Endothelial cell of umbilical vein (primary cell): ENCODE measurements around the gene DNTT. TPM values are rescaled to one million over a fixed set of nuclear protein-coding genes. Genes with fewer than 3 reads are reported as not detected.
"Not testable (repeated sequence)": the region's sequence is repeated elsewhere in the genome, so short reads cannot be mapped to it uniquely, and the experiment has no call there.

Experiments used
- BruUV-seq: library from RNA; stranded (reverse); fragments of 400-500 nt; replicated peaks from 2 replicates; lab custom pipeline; 2021; lab: Mats Ljungman, UMichigan
- CTCF ChIA-PET: fragments of 300-600, 350-600 bp; sonication (Branson Sonifier 250); formaldehyde crosslinking; loops from one replicate; lab custom pipeline; 2021; ENCODE audit warnings: antibody characterized with exemption, inconsistent platforms; lab: Charles Lee
- POLR2A ChIA-PET: fragments of 300-600, 350-600 bp; sonication (Branson Sonifier 250); formaldehyde crosslinking; loops from one replicate; lab custom pipeline; 2021; ENCODE audit warnings: antibody characterized with exemption, inconsistent platforms; lab: Charles Lee
- DNase-seq: peaks from one replicate; pipeline ENCODE4 v3.0.0-alpha.2; 2011; ENCODE audit warnings: low read depth, low spot score
- FAIRE-seq: peaks from 2 replicates; lab custom pipeline; 2011; peaks lifted over from hg19 to GRCh38; lab: Jason Lieb, UNC
- H2AFZ ChIP-seq: 2 replicates; pipeline ENCODE4 v1.6.0; 2012; ENCODE audit warnings: low read depth, low read length, control low read depth, inconsistent platforms
- H3K27ac ChIP-seq: 2 replicates; pipeline ENCODE4 v1.5.1; 2011; ENCODE audit warnings: low read depth, mild to moderate bottlenecking, control low read depth, low read length, moderate library complexity; ENCODE audit not compliant: insufficient read depth
- H3K27me3 ChIP-seq, 2 experiments: 2 replicates each; pipeline versions ENCODE4 v1.6.0 to v1.6.1; 2011; ENCODE audit warnings: low read length in 2 of 2, mixed read lengths in 1 of 2; ENCODE audit not compliant: control insufficient read depth in 2 of 2, insufficient read depth in 2 of 2
- H3K36me3 ChIP-seq, 2 experiments: 2 replicates in 1 of 2; 3 replicates in 1 of 2; pipeline ENCODE4 v1.5.1; 2011; ENCODE audit warnings: low read length in 2 of 2, mild to moderate bottlenecking in 1 of 2, moderate library complexity in 1 of 2; ENCODE audit not compliant: control insufficient read depth in 2 of 2, insufficient read depth in 2 of 2; ENCODE audit errors: extremely low read depth in 1 of 2
- H3K4me1 ChIP-seq: 3 replicates; pipeline ENCODE4 v1.5.1; 2011; ENCODE audit warnings: mild to moderate bottlenecking, low read length; ENCODE audit not compliant: control insufficient read depth, insufficient read depth; ENCODE audit errors: extremely low read depth
- H3K4me2 ChIP-seq: 2 replicates; pipeline ENCODE4 v1.6.1; 2011; ENCODE audit warnings: low read length, control low read depth, mixed read lengths; ENCODE audit not compliant: insufficient read depth
- H3K4me3 ChIP-seq, 3 experiments: fragments of 200-600 bp in 1 of 3; sonication (generic), shearing (Covaris generic) in 1 of 3; replicated peaks in 1 of 3; 2 replicates each; pipeline ENCODE4 v1.5.1; 2011 to 2016; ENCODE audit warnings: control low read depth in 3 of 3, low read length in 3 of 3, mild to moderate bottlenecking in 2 of 3, inconsistent platforms in 1 of 3, low read depth in 1 of 3, moderate library complexity in 1 of 3; ENCODE audit not compliant: insufficient read depth in 1 of 3
- H3K79me2 ChIP-seq: 2 replicates; pipeline ENCODE4 v1.6.0; 2012; ENCODE audit warnings: low read length, inconsistent platforms; ENCODE audit not compliant: control insufficient read depth, insufficient read depth
- H3K9ac ChIP-seq: replicated peaks from 2 replicates; pipeline ENCODE3; 2011; ENCODE audit warnings: low read length, control low read depth; ENCODE audit not compliant: insufficient read depth; ENCODE audit errors: extremely low read depth
- H3K9me1 ChIP-seq: replicated peaks from 3 replicates; pipeline ENCODE4 v1.6.0; 2011; ENCODE audit warnings: mild to moderate bottlenecking, low read length; ENCODE audit not compliant: control insufficient read depth, insufficient read depth; ENCODE audit errors: extremely low read depth
- H3K9me3 ChIP-seq: replicated peaks from 2 replicates; pipeline ENCODE4 v1.5.1; 2012; ENCODE audit warnings: low read length, inconsistent platforms; ENCODE audit not compliant: control insufficient read depth, insufficient read depth
- H4K20me1 ChIP-seq: replicated peaks from 2 replicates; pipeline ENCODE3; 2011; ENCODE audit warnings: mild to moderate bottlenecking, low read length; ENCODE audit not compliant: control insufficient read depth, insufficient read depth; ENCODE audit errors: extremely low read depth
- FOS ChIP-seq: IDR thresholded peaks from 2 replicates; pipeline ENCODE4 v1.6.1; 2011; ENCODE audit warnings: mild to moderate bottlenecking, low read length, moderate library complexity, borderline replicate concordance; ENCODE audit not compliant: insufficient read depth
- JUN ChIP-seq: IDR thresholded peaks from 2 replicates; pipeline ENCODE4 v1.6.1; 2011; ENCODE audit warnings: borderline replicate concordance, low read depth; ENCODE audit not compliant: insufficient read length, insufficient read depth
- MYC ChIP-seq: IDR thresholded peaks from one replicate; pipeline ENCODE4 v1.6.1; 2011; ENCODE audit warnings: mild to moderate bottlenecking, low read depth, low read length
- POLR2AphosphoS5 ChIP-seq: IDR thresholded peaks from 2 replicates; pipeline ENCODE4 v1.6.1; 2012; ENCODE audit warnings: low read depth, mild to moderate bottlenecking, control low read depth, low read length, moderate library complexity; ENCODE audit not compliant: insufficient read depth
- dilution Hi-C: fragments of 300-500 bp; cut with MboI; formaldehyde crosslinking; loops from one replicate; pipeline ENCODE4 v1.15.0; 2019; ENCODE audit warnings: low sequenced_read_pairs; ENCODE audit not compliant: extremely low pct_ligation_motif_present
- intact Hi-C: fragments of 100-400 bp; cut with micrococcal nuclease; formaldehyde crosslinking; loops from one replicate; pipeline ENCODE4 v1.10.0; 2022
- polyA plus RNA-seq, 4 experiments: library from polyadenylated mRNA; depleted of rRNA in 3 of 4; stranded (reverse) in 3 of 4; unstranded in 1 of 4; fragments of >200 nt; gene quantifications; 2 replicates each; pipeline versions ENCODE4 v1.2.1 to v1.2.3, GENCODE V29; 2011 to 2012; ENCODE audit warnings: missing spikeins in 1 of 4
- total RNA-seq: library from RNA; stranded (reverse); gene quantifications from 2 replicates; pipeline ENCODE4 v1.2.3, GENCODE V29; 2021
- TF ChIP-seq, protein P1 (sequence below): IDR thresholded peaks from 2 replicates; pipeline ENCODE4 v1.6.1; 2011; ENCODE audit not compliant: insufficient read depth, insufficient read length

The DNTT gene
- total and polyA plus RNA-seq, 2 donors (not counting 3 experiments of a cell fraction or from before 2014, with no cell fraction given) = not detected

DNA sequence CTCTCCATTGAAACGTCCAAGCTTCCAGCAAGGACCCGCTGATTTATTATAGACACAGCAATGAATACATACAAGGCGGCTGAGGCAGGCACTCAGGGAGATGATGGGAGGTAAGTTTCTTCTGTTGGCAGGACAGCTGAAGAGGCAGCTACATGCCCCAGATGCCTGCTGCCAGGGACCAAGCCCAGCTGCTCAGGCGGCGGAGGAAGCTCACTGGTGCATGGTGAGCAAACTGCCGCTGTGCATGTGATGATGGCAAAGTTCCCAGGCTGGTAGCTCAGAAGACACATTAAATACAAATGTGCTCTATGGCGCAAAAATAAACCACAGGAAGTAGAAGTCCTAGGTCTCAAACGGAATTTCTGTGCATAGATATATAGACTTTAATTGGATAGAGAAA lies 2.3 kb downstream of the DNTT start:
- no peaks in the 10 kb centered on the region for H3K36me3 ChIP-seq
- no peaks in the 10 kb centered on the region for H3K4me1 ChIP-seq
- H4K20me1 ChIP-seq = no peaks in the 10 kb centered on the region
- no peak overlapping the region for H3K9ac ChIP-seq
- peaks cover 0 to 2% of the 10 kb centered on the region in 2 experiments for H3K27me3 ChIP-seq
- no peak overlapping the region for H3K4me2 ChIP-seq
- intact Hi-C loops (no loop called here), dilution Hi-C loops (no loop called here)
- no peak overlapping the region for H3K27ac ChIP-seq
- no peaks in the 10 kb centered on the region for H3K9me1 ChIP-seq
- no peaks in the 10 kb centered on the region for H3K79me2 ChIP-seq
- no peak overlapping the region for H3K4me3 ChIP-seq
- TF ChIP-seq FOS (no peak), JUN (no peak), MYC (no peak), POLR2AphosphoS5 (no peak)
- TF ChIP-seq, protein P1, sequence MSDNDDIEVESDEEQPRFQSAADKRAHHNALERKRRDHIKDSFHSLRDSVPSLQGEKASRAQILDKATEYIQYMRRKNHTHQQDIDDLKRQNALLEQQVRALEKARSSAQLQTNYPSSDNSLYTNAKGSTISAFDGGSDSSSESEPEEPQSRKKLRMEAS = no peak
- ChIA-PET CTCF (interaction anchor here (1.6 kb wide), 1 partner anchor 13 kb away, joined by 3 read pairs; no protein-coding TSS in a partner anchor), POLR2A (no interaction called here)
- DNase-seq (no peak), FAIRE-seq (no peak)
- no TSS peak for BruUV-seq
- no peak overlapping the region for H2AFZ ChIP-seq
- H3K9me3 ChIP-seq = no peaks in the 10 kb centered on the region

DNA sequence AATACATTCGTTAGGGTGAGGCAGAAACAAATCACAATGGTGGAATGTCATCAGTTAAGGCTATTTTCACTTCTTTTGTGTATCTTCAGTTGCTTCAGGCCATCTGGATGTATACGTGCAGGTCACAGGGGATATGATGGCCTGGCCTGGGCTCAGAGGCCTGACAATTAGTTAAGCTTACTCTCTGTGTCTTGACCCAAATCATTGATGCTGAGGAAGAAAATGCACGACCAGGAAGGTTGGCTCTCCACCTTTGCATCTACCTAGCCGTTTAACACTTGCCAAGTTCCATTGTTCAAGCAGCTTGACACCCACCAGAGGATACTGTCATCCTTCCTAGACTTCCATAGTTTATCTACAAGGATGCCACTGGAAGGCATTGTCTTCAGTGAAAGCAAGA lies 4.6 kb downstream of the DNTT start:
- H3K79me2 ChIP-seq, H3K27ac ChIP-seq, dilution Hi-C loops, H3K4me2 ChIP-seq, H3K9me3 ChIP-seq, H4K20me1 ChIP-seq, H3K27me3 ChIP-seq, BruUV-seq, FAIRE-seq, H3K4me3 ChIP-seq, H3K9ac ChIP-seq, H3K4me1 ChIP-seq, H3K36me3 ChIP-seq, H3K9me1 ChIP-seq, intact Hi-C loops, POLR2A ChIA-PET, DNase-seq, H2AFZ ChIP-seq: not testable (repeated sequence)
- CTCF ChIA-PET = interaction anchor here (0.7 to 1.5 kb wide), 2 partner anchors 26 to 292 kb away, joined by 3 to 6 read pairs; no protein-coding TSS in a partner anchor
